OCI-LY1 (cell line): ENCODE data around the gene SSH3.

Experiments used
- H2AFZ ChIP-seq: fragments of 200-600 bp; sonication (generic), shearing (Covaris generic); 2 replicates; pipeline ENCODE4 v1.6.0; 2014; ENCODE audit warnings: antibody characterized with exemption, mild to moderate bottlenecking, low read length
- H3F3A ChIP-seq: fragments of 200-600 bp; sonication (generic), shearing (Covaris generic); 2 replicates; pipeline ENCODE4 v1.6.0; 2014; ENCODE audit warnings: mild to moderate bottlenecking, antibody characterized with exemption, low read length, moderate library complexity; ENCODE audit not compliant: insufficient read depth
- H3K27ac ChIP-seq: fragments of 200-600 bp; sonication (generic); 2 replicates; pipeline ENCODE4 v1.5.1; 2014; ENCODE audit warnings: low read length, mixed run types, mild to moderate bottlenecking, low read depth; ENCODE audit not compliant: poor library complexity, severe bottlenecking
- H3K27me3 ChIP-seq: fragments of 200-600 bp; sonication (generic); 2 replicates; pipeline ENCODE4 v1.6.0; 2014; ENCODE audit warnings: antibody characterized with exemption, mild to moderate bottlenecking, low read length, moderate library complexity; ENCODE audit not compliant: insufficient read depth
- H3K36me3 ChIP-seq: fragments of 200-600 bp; sonication (generic); 2 replicates; pipeline ENCODE4 v1.6.1; 2014; ENCODE audit warnings: mild to moderate bottlenecking, antibody characterized with exemption, low read length, moderate library complexity, mixed read lengths; ENCODE audit not compliant: insufficient read depth
- H3K4me1 ChIP-seq: fragments of 200-600 bp; sonication (generic); 2 replicates; pipeline ENCODE4 v1.5.1; 2014; ENCODE audit warnings: mild to moderate bottlenecking, low read length, moderate library complexity; ENCODE audit not compliant: insufficient read depth, severe bottlenecking
- H3K4me2 ChIP-seq: fragments of 200-600 bp; sonication (generic), shearing (Covaris generic); 2 replicates; pipeline ENCODE4 v1.6.1; 2014; ENCODE audit warnings: low read length
- H3K4me3 ChIP-seq: fragments of 200-600 bp; sonication (generic); 2 replicates; pipeline ENCODE4 v1.5.1; 2014; ENCODE audit warnings: low read length, low read depth, mild to moderate bottlenecking, mixed read lengths; ENCODE audit not compliant: poor library complexity, severe bottlenecking
- H3K79me2 ChIP-seq: fragments of 200-600 bp; shearing (Covaris generic); 2 replicates; pipeline ENCODE4 v1.6.1; 2016; ENCODE audit warnings: mixed run types, low read length, mixed read lengths; ENCODE audit not compliant: insufficient read depth
- H3K9ac ChIP-seq: fragments of 200-600 bp; sonication (generic), shearing (Covaris generic); 2 replicates; pipeline ENCODE4 v1.6.1; 2014; ENCODE audit warnings: mild to moderate bottlenecking, low read length, mixed read lengths
- H3K9me2 ChIP-seq: fragments of 200-600 bp; sonication (generic), shearing (Covaris generic); 2 replicates; pipeline ENCODE4 v1.6.1; 2014; ENCODE audit warnings: low read depth, mild to moderate bottlenecking, low read length, mixed read lengths
- H3K9me3 ChIP-seq: fragments of 200-600 bp; shearing (Covaris generic); 2 replicates; pipeline ENCODE4 v1.6.1; 2014; ENCODE audit warnings: low read length, mixed read lengths
- H4K20me1 ChIP-seq: fragments of 200-600 bp; sonication (generic), shearing (Covaris generic); 2 replicates; pipeline ENCODE4 v1.6.0; 2016; ENCODE audit warnings: mild to moderate bottlenecking, low read length; ENCODE audit not compliant: insufficient read depth
- CTCF ChIP-seq: fragments of 200-600 bp; sonication (generic), shearing (Covaris generic); IDR thresholded peaks from 2 replicates; pipeline ENCODE4 v1.5.1; 2017; ENCODE audit warnings: mild to moderate bottlenecking, antibody characterized with exemption, low read length, moderate library complexity, mixed read lengths
- EZH2 ChIP-seq: fragments of 200-600 bp; sonication (generic), shearing (Covaris generic); IDR thresholded peaks from 2 replicates; pipeline ENCODE4 v1.8.0; 2017; ENCODE audit warnings: borderline replicate concordance, mixed run types, mild to moderate bottlenecking, antibody characterized with exemption, low read length, moderate library complexity, mixed read lengths

SSH3 gene

GRCh38 chr11:67264260-67264659 is 39.1 kb upstream of the SSH3 start:
- Histone ChIP-seq H3K27ac (no peak overlapping the region), H3K9me3 (no peaks in the 10 kb centered on the region), H3K9ac (no peak overlapping the region), H3K9me2 (no peaks in the 10 kb centered on the region), H4K20me1 (no peaks in the 10 kb centered on the region), H3F3A (0 out of 2 replicates have a peak, but pooled peaks cover 4% of the 10 kb centered on the region), H3K4me2 (no peak overlapping the region), H3K27me3 (no peaks in the 10 kb centered on the region), H2AFZ (no peak overlapping the region), H3K36me3 (peaks cover 19% of the 10 kb centered on the region; the same call in 1 of the 2 replicates), H3K4me1 (peaks cover 37% of the 10 kb centered on the region), H3K4me3 (no peak overlapping the region), H3K79me2 (peaks cover 19% of the 10 kb centered on the region)
- TF ChIP-seq EZH2 = no peak
- no peak for TF ChIP-seq CTCF

- Histone ChIP-seq H3K36me3 (peaks cover 26% of the 10 kb centered on the region; the same call in 1 of the 2 replicates), H3K9me3 (no peaks in the 10 kb centered on the region), H3K27ac (no peak overlapping the region), H3K79me2 (peaks cover 27% of the 10 kb centered on the region), H3K27me3 (no peaks in the 10 kb centered on the region), H3K4me1 (peaks cover 45% of the 10 kb centered on the region), H3K4me2 (no peak overlapping the region), H3K9ac (no peak overlapping the region), H4K20me1 (no peaks in the 10 kb centered on the region), H3K4me3 (no peak overlapping the region), H2AFZ (no peak overlapping the region), H3F3A (0 out of 2 replicates have a peak, but pooled peaks cover 4% of the 10 kb centered on the region), H3K9me2 (no peaks in the 10 kb centered on the region)
- TF ChIP-seq EZH2 = no peak
- TF ChIP-seq CTCF = no peak
Observed at GRCh38 chr11:67264877-67265632, 38.3 kb upstream of the SSH3 start.

- Histone ChIP-seq H3K9me2 (no peaks in the 10 kb centered on the region), H4K20me1 (no peaks in the 10 kb centered on the region), H3K9me3 (no peaks in the 10 kb centered on the region), H3K36me3 (peaks cover 26% of the 10 kb centered on the region; the same call in 1 of the 2 replicates), H3K4me2 (peak overlapping the region; percentile 34), H2AFZ (no peak overlapping the region), H3K4me1 (peaks cover 53% of the 10 kb centered on the region), H3K27ac (no peak overlapping the region), H3K79me2 (peaks cover 35% of the 10 kb centered on the region), H3K9ac (peak overlapping the region; percentile 45; the same call in 1 of the 2 replicates), H3K4me3 (peak overlapping the region; percentile 18), H3F3A (peaks cover 4% of the 10 kb centered on the region; the same call in 1 of the 2 replicates), H3K27me3 (no peaks in the 10 kb centered on the region)
- no peak for TF ChIP-seq EZH2
- TF ChIP-seq CTCF = peak; percentile 55
Observed at GRCh38 chr11:67265633-67266448, 37.5 kb upstream of the SSH3 start.
